OCI-LY7 (cell line): Measurements from ENCODE around the gene GGCT. TPM values are rescaled to one million over a fixed set of nuclear protein-coding genes. Genes with fewer than 3 reads are reported as not detected.
A peak's percentile ranks its signal among the peaks of the same experiment; 100 is the strongest.

Source experiments
- BruUV-seq: library from RNA; stranded (reverse); fragments of 400-500 nt; replicated peaks from 2 replicates; lab custom pipeline; 2021; lab: Mats Ljungman, UMichigan
- CTCF ChIA-PET: fragments of 300-600 bp; sonication (Branson Sonifier 250); formaldehyde crosslinking; loops from one replicate; lab custom pipeline; 2022; ENCODE audit warnings: antibody characterized with exemption; ENCODE audit not compliant: unreplicated experiment; lab: Charles Lee
- POLR2A ChIA-PET: fragments of 300-600 bp; sonication (Branson Sonifier 250); formaldehyde crosslinking; loops from one replicate; lab custom pipeline; 2022; ENCODE audit warnings: antibody characterized with exemption; lab: Charles Lee
- DNase-seq: peaks from one replicate; pipeline ENCODE4 v3.0.0-alpha.2; 2015; ENCODE audit warnings: low spot score
- H2AFZ ChIP-seq: fragments of 200-600 bp; sonication (generic), shearing (Covaris generic); 2 replicates; pipeline ENCODE4 v1.6.1; 2014; ENCODE audit warnings: mild to moderate bottlenecking, antibody characterized with exemption, low read length, moderate library complexity
- H3K27ac ChIP-seq: fragments of 200-600 bp; sonication (generic); 2 replicates; pipeline ENCODE4 v1.5.1; 2014; ENCODE audit warnings: mixed run types, low read depth, mild to moderate bottlenecking, moderate library complexity, low read length, inconsistent platforms; ENCODE audit not compliant: poor library complexity, severe bottlenecking
- H3K36me3 ChIP-seq: fragments of 200-600 bp; sonication (generic); 2 replicates; pipeline ENCODE4 v1.6.1; 2014; ENCODE audit warnings: mild to moderate bottlenecking, antibody characterized with exemption, low read length, moderate library complexity, mixed read lengths; ENCODE audit not compliant: insufficient read depth
- H3K4me1 ChIP-seq: fragments of 200-600 bp; sonication (generic); 2 replicates; pipeline ENCODE4 v1.5.1; 2014; ENCODE audit warnings: mild to moderate bottlenecking, low read length; ENCODE audit not compliant: insufficient read depth, poor library complexity, severe bottlenecking
- H3K4me2 ChIP-seq: fragments of 200-600 bp; sonication (generic); 2 replicates; pipeline ENCODE4 v1.6.1; 2014; ENCODE audit warnings: mild to moderate bottlenecking, low read length
- H3K4me3 ChIP-seq: fragments of 200-600 bp; sonication (generic); 2 replicates; pipeline ENCODE4 v1.5.1; 2014; ENCODE audit warnings: mild to moderate bottlenecking, low read depth, low read length; ENCODE audit not compliant: poor library complexity, severe bottlenecking
- H3K79me2 ChIP-seq: fragments of 200-600 bp; sonication (generic); 2 replicates; pipeline ENCODE4 v1.6.1; 2016; ENCODE audit warnings: low read depth, mild to moderate bottlenecking, low read length, moderate library complexity, mixed read lengths; ENCODE audit not compliant: insufficient read depth
- H3K9me2 ChIP-seq: fragments of 200-600 bp; sonication (generic); 2 replicates; pipeline ENCODE4 v1.6.1; 2016; ENCODE audit warnings: mild to moderate bottlenecking, low read length, mixed read lengths; ENCODE audit not compliant: insufficient read depth
- H3K9me3 ChIP-seq: fragments of 200-600 bp; sonication (generic); 2 replicates; pipeline ENCODE4 v1.6.1; 2014; ENCODE audit warnings: mild to moderate bottlenecking, mixed run types, low read length, mixed read lengths
- H4K20me1 ChIP-seq: fragments of 200-600 bp; sonication (generic); 2 replicates; pipeline ENCODE4 v1.6.1; 2014; ENCODE audit warnings: mild to moderate bottlenecking, antibody characterized with exemption, low read length, moderate library complexity, mixed read lengths; ENCODE audit not compliant: insufficient read depth
- EZH2phosphoT487 ChIP-seq: fragments of 200-600 bp; sonication (generic); IDR thresholded peaks from 2 replicates; pipeline ENCODE4 v1.6.1; 2018; ENCODE audit warnings: low read depth, borderline replicate concordance, mild to moderate bottlenecking, mixed run types, antibody characterized with exemption, low read length, moderate library complexity, mixed read lengths
- intact Hi-C: fragments of 100-400 bp; cut with micrococcal nuclease; formaldehyde crosslinking; loops from one replicate; pipeline ENCODE4 v1.10.0; 2022; ENCODE audit not compliant: unreplicated experiment
- total RNA-seq, 2 experiments: library from RNA; depleted of rRNA in 1 of 2; stranded (reverse); fragments of >200 nt in 1 of 2; shearing (Covaris generic) in 1 of 2; gene quantifications; 2 replicates each; pipeline ENCODE4 v1.2.3, GENCODE V29; 2014 to 2022
- TF ChIP-seq, protein P1 (sequence below): fragments of 200-600 bp; sonication (generic); conservative IDR thresholded peaks from 2 replicates; pipeline ENCODE4 v1.5.1; 2014; ENCODE audit warnings: mild to moderate bottlenecking, antibody characterized with exemption, low read length, moderate library complexity, mixed read lengths

GGCT gene
- total RNA-seq, 2 experiments from 2014 or later: 70.3 to 81.3 TPM

GRCh38 chr7:30472784-30473775, 31.5 kb downstream of the GGCT start:
- no peaks in the 10 kb centered on the region for H4K20me1 ChIP-seq
- H3K4me3 ChIP-seq: peak overlapping the region; percentile 0
- no peaks in the 10 kb centered on the region for H3K9me3 ChIP-seq
- peak overlapping the region; percentile 2 for H3K27ac ChIP-seq
- peaks cover 68% of the 10 kb centered on the region for H3K4me1 ChIP-seq
- no peaks in the 10 kb centered on the region for H3K9me2 ChIP-seq
- no peaks in the 10 kb centered on the region for H3K79me2 ChIP-seq
- peak overlapping the region; percentile 52 for H3K4me2 ChIP-seq
- ChIA-PET CTCF (no interaction called here), POLR2A (interaction anchor here (1.0 to 1.7 kb wide), 3 partner anchors 9 to 291 kb away, joined by 3 to 11 read pairs (median 3); no protein-coding TSS in a partner anchor)
- H2AFZ ChIP-seq: no peak overlapping the region; the same call in 1 of the 2 replicates
- H3K36me3 ChIP-seq: no peaks in the 10 kb centered on the region
- BruUV-seq: no TSS peak
- TF ChIP-seq, protein P1, sequence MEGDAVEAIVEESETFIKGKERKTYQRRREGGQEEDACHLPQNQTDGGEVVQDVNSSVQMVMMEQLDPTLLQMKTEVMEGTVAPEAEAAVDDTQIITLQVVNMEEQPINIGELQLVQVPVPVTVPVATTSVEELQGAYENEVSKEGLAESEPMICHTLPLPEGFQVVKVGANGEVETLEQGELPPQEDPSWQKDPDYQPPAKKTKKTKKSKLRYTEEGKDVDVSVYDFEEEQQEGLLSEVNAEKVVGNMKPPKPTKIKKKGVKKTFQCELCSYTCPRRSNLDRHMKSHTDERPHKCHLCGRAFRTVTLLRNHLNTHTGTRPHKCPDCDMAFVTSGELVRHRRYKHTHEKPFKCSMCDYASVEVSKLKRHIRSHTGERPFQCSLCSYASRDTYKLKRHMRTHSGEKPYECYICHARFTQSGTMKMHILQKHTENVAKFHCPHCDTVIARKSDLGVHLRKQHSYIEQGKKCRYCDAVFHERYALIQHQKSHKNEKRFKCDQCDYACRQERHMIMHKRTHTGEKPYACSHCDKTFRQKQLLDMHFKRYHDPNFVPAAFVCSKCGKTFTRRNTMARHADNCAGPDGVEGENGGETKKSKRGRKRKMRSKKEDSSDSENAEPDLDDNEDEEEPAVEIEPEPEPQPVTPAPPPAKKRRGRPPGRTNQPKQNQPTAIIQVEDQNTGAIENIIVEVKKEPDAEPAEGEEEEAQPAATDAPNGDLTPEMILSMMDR: no peak
- no peak for TF ChIP-seq EZH2phosphoT487
- intact Hi-C loops: no loop called here
- DNase-seq: peak; percentile 28

DNA sequence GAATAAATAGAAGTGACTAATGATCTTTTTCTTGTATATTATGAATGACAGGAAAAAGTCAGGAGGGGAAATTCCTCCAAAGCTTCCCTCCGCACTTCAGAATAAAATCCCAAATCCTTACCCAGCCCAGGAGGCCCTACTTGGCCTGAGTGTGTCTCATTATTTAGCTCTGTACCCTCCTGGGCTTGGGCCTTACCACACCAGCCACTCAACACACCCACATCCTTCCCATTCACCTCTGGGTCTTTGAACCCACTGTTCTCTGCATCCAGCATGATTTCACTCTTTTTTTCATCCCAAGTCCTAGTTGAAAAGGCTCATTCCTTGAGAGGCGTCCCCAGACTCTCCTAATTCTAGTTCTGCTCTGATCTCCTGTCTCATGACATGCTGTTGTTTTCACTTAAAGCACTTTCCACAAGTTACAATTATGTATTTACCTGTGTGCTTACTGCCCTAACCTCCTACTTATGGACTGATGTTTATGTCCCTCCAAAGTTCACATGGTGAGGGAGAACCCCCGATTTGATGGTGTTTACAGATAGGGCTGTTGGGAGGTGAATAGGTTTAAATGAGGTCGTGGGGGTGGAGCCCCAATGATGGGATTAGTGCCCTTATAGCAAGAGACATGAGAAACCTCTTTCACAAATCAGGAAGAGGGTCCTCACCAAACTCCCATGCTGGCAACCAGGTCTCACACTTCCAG, 32.4 kb downstream of the GGCT start:
- TF ChIP-seq, protein P1: no peak
- TF ChIP-seq EZH2phosphoT487: no peak
- intact Hi-C loops: no loop called here
- DNase-seq: no peak
- POLR2A ChIA-PET: no interaction called here
- CTCF ChIA-PET: no interaction called here
- no peaks in the 10 kb centered on the region for H3K79me2 ChIP-seq
- H3K36me3 ChIP-seq: no peaks in the 10 kb centered on the region
- no peak overlapping the region for H2AFZ ChIP-seq
- H3K4me2 ChIP-seq: no peak overlapping the region
- no TSS peak for BruUV-seq
- H3K4me3 ChIP-seq: no peak overlapping the region
- H3K9me3 ChIP-seq: no peaks in the 10 kb centered on the region
- no peak overlapping the region for H3K27ac ChIP-seq
- no peaks in the 10 kb centered on the region for H4K20me1 ChIP-seq
- peaks cover 69% of the 10 kb centered on the region for H3K4me1 ChIP-seq
- H3K9me2 ChIP-seq: no peaks in the 10 kb centered on the region
